ENCODE measurements around the gene FUS.
"Not testable (repeated sequence)": the region's sequence is repeated elsewhere in the genome, so short reads cannot be mapped to it uniquely, and the experiment has no call there.

FUS gene

GRCh38 chr16:31138621-31139578 is 41.0 kb upstream of the FUS start:
- Mint-ChIP-seq H3K27me3 (no peaks in the 10 kb centered on the region), H3K27ac (peak overlapping the region; percentile 48), H3K4me3 (no peak overlapping the region), H3K36me3 (ENCODE audit: low read depth) (peaks cover 27% of the 10 kb centered on the region), H3K4me1 (ENCODE audit: low read depth) (peaks cover 71% of the 10 kb centered on the region), H3K9me3 (no peaks in the 10 kb centered on the region)
- intact Hi-C loops (cut with micrococcal nuclease): no loop called here

- Mint-ChIP-seq H3K4me1 (ENCODE audit: low read depth) (peaks cover 61% of the 10 kb centered on the region), H3K4me3 (peak overlapping the region; percentile 65), H3K36me3 (ENCODE audit: low read depth) (peaks cover 44% of the 10 kb centered on the region), H3K27ac (peak overlapping the region; percentile 89)
- not testable (repeated sequence) for H3K27me3 Mint-ChIP-seq, H3K9me3 Mint-ChIP-seq
- intact Hi-C loops (cut with micrococcal nuclease): loop anchor here (5.0 kb wide), 1 partner anchor 34 kb away; the partner anchor contains the start of gene BCKDK
Observed at GRCh38 chr16:31141071-31141469, 38.9 kb upstream of the FUS start.

DNA sequence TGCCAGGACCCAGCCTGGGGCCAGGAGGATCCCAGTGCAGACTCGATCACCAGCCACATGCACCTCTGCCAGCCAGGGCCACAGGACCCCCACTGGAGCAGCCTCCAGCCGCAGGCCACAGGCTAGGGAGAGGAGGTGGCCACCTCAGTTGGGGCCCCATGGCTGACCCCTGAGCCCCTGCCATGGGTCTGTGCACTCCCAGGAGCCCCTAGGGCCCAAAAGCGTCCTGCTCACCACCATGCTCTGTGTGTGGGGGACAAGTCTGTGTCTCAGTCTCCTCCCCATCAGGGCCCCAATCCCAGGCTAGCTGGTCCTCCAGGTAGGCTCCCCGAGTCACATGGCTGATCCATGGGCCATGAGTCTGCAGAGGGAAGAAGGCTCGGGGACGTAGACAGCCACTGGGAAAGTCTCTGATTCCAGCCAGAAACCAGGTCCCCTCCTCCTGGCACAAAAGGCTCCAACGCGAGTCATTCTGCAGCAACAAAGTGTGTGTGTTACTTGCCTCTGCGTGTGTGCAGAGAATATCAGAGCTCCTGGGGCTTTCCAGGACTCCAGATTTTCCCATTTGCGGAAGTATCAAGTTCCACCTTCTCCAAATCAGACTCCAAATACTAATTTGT is 38.3 kb upstream of the FUS start:
- peaks cover 64% of the 10 kb centered on the region for H3K4me1 Mint-ChIP-seq (ENCODE audit: low read depth)
- no peaks in the 10 kb centered on the region for H3K9me3 Mint-ChIP-seq
- peaks cover 50% of the 10 kb centered on the region for H3K36me3 Mint-ChIP-seq (ENCODE audit: low read depth)
- peak overlapping the region; percentile 89 for H3K27ac Mint-ChIP-seq
- H3K4me3 Mint-ChIP-seq: peak overlapping the region; percentile 65
- intact Hi-C loops (cut with micrococcal nuclease): loop anchor here (1.0 to 5.0 kb wide), 3 partner anchors 23 to 67 kb away; partner anchors contain the start of genes BCKDK, ZNF646 and ZNF668
- no peaks in the 10 kb centered on the region for H3K27me3 Mint-ChIP-seq

GRCh38 chr16:31142109-31143010 is 37.6 kb upstream of the FUS start:
- intact Hi-C loops (cut with micrococcal nuclease): loop anchor here (1.0 to 5.0 kb wide), 3 partner anchors 24 to 68 kb away; partner anchors contain the start of genes BCKDK, ZNF646 and ZNF668
- H3K36me3 Mint-ChIP-seq (ENCODE audit: low read depth): peaks cover 53% of the 10 kb centered on the region
- peak overlapping the region; percentile 65 for H3K4me3 Mint-ChIP-seq
- peaks cover 66% of the 10 kb centered on the region for H3K4me1 Mint-ChIP-seq (ENCODE audit: low read depth)
- no peaks in the 10 kb centered on the region for H3K9me3 Mint-ChIP-seq
- peak overlapping the region; percentile 89 for H3K27ac Mint-ChIP-seq
- no peaks in the 10 kb centered on the region for H3K27me3 Mint-ChIP-seq

DNA sequence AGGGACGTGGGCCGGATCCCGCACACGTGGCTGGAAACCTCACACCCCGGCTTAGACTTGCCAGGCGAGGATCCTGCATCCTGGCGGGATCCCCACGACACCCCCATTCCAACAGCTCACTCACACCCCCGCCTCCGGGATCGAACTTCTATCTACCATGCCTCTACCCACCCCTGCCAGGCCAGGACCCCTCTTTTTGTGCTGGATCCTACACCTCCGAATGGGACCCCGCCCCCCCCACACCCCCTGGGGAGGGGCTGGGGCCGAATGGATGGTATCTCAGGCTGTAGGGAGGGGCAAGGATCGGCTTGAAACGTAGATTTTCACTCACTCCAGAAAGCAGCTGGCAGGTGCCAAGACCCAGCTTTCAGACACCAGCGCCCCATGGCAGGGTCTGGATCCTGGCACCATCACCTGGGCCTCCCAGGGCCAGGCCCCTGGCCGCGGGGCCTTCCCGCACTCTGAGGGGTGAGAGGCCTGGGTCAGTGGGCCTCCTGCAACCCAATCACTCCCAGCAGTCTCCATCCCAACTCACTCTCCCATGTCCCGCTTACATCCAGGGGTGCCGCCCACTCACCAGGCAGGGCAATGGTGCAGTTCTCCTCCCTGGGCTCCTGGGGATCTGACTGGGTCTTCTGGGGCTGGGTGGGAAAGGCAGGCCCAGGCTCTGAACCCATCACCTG is 36.8 kb upstream of the FUS start:
- Mint-ChIP-seq H3K4me1 (ENCODE audit: low read depth) (peaks cover 72% of the 10 kb centered on the region), H3K4me3 (peak overlapping the region; percentile 39), H3K9me3 (no peaks in the 10 kb centered on the region), H3K27me3 (no peaks in the 10 kb centered on the region), H3K27ac (peak overlapping the region; percentile 89), H3K36me3 (ENCODE audit: low read depth) (peaks cover 61% of the 10 kb centered on the region)
- intact Hi-C loops (cut with micrococcal nuclease): loop anchor here (5.0 kb wide), 1 partner anchor 36 kb away; the partner anchor contains the start of gene BCKDK

DNA sequence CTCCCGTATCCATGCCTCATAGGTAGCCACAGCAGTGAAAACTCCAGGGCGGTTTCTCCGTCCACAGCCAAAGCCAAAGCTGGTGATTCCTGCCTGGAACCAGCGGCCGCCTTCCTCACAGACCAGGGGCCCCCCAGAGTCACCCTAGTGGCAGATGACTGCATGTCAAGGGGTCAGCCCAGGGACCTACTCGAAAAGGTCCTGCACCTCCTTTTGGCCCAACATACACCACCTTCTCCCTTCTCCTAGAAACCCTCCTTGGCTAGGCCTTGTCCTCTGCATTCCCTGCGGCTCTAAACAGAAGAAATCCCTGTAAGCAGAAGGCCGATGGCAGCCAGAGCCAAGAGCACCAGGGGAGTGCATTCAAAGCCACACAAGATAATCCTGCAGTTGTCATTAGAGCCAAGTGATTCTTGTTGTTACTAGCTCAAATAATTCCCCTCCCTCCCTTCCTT is 36.2 kb upstream of the FUS start:
- no peaks in the 10 kb centered on the region for H3K27me3 Mint-ChIP-seq

GRCh38 chr16:31144418-31144817 is 35.5 kb upstream of the FUS start:
- peaks cover 62% of the 10 kb centered on the region for H3K36me3 Mint-ChIP-seq (ENCODE audit: low read depth)
- not testable (repeated sequence) for H3K9me3 Mint-ChIP-seq, H3K27me3 Mint-ChIP-seq, H3K4me3 Mint-ChIP-seq
- intact Hi-C loops (cut with micrococcal nuclease): loop anchor here (5.0 kb wide), 1 partner anchor 37 kb away; the partner anchor contains the start of gene BCKDK
- peaks cover 73% of the 10 kb centered on the region for H3K4me1 Mint-ChIP-seq (ENCODE audit: low read depth)
- H3K27ac Mint-ChIP-seq: peak overlapping the region; percentile 89

More for the DNA sequence above, 36.2 kb upstream of the FUS start:
- H3K27ac Mint-ChIP-seq: peak overlapping the region; percentile 89
- peaks cover 62% of the 10 kb centered on the region for H3K36me3 Mint-ChIP-seq (ENCODE audit: low read depth)
- intact Hi-C loops (cut with micrococcal nuclease): loop anchor here (5.0 kb wide), 1 partner anchor 36 kb away; the partner anchor contains the start of gene BCKDK
- peaks cover 72% of the 10 kb centered on the region for H3K4me1 Mint-ChIP-seq (ENCODE audit: low read depth)
- H3K4me3 Mint-ChIP-seq: peak overlapping the region; percentile 39
- H3K9me3 Mint-ChIP-seq: no peaks in the 10 kb centered on the region

DNA sequence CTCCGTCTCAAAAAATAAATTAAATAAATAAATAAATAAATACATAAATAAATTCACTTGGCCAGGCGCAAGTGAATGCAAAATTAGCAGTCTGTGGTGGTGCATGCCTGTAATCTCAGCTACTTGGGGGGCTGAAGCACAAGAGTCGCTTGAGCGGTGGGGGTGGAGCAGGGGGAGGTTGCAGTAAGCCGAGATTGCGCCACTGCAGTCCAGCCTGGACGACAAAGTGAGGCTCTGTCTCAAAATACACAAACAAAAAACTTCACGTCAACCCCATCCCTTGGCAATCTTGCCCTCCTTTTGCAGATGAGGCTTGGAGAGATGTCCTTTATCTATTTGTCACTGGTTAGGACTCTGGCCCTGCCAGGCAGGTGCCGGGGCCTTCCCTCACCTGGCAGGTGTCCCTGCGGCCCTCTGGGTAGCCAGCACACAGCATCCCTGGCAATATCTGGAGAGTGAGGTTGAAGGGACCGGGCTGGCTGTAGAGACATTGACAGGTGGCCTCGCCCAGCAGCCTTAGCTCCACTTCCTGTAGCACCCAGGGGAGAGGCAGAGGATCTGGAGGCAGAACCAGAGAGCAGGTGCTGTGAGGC is 34.4 kb upstream of the FUS start:
- H3K27ac Mint-ChIP-seq: no peak overlapping the region
- peaks cover 55% of the 10 kb centered on the region for H3K36me3 Mint-ChIP-seq (ENCODE audit: low read depth)
- no peaks in the 10 kb centered on the region for H3K27me3 Mint-ChIP-seq
- no peaks in the 10 kb centered on the region for H3K9me3 Mint-ChIP-seq
- H3K4me3 Mint-ChIP-seq: no peak overlapping the region
- H3K4me1 Mint-ChIP-seq (ENCODE audit: low read depth): peaks cover 77% of the 10 kb centered on the region
- intact Hi-C loops (cut with micrococcal nuclease): no loop called here

DNA sequence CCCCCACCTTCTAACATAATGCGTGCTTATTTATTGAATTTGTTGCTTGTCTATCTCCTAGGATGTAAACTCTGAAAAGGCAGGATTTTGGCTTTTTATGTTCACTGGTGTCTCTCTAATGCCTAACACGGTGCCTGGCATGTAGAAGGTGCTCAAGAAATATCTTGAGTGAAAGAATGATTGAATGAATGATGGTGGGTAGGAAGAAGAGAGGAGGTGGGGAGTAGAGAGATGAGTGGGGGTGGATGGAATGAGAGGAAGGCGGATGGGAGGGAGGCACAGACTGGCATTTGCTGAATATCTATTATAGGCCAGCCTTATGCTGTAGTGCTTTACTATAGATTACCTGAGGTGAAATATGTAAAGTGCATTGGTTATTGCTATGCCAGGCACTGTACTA is 32.4 kb upstream of the FUS start:
- H3K27ac Mint-ChIP-seq: peak overlapping the region; percentile 93
- peaks cover 43% of the 10 kb centered on the region for H3K36me3 Mint-ChIP-seq (ENCODE audit: low read depth)
- H3K27me3 Mint-ChIP-seq: no peaks in the 10 kb centered on the region
- H3K9me3 Mint-ChIP-seq: no peaks in the 10 kb centered on the region
- H3K4me3 Mint-ChIP-seq: no peak overlapping the region
- intact Hi-C loops (cut with micrococcal nuclease): no loop called here
- H3K4me1 Mint-ChIP-seq (ENCODE audit: low read depth): peaks cover 81% of the 10 kb centered on the region

GRCh38 chr16:31148281-31148728 is 31.6 kb upstream of the FUS start:
- H3K4me3 Mint-ChIP-seq: peak overlapping the region; percentile 56
- peaks cover 41% of the 10 kb centered on the region for H3K36me3 Mint-ChIP-seq (ENCODE audit: low read depth)
- peak overlapping the region; percentile 93 for H3K27ac Mint-ChIP-seq
- H3K27me3 Mint-ChIP-seq: no peaks in the 10 kb centered on the region
- intact Hi-C loops (cut with micrococcal nuclease): no loop called here
- H3K4me1 Mint-ChIP-seq (ENCODE audit: low read depth): peaks cover 78% of the 10 kb centered on the region
- no peaks in the 10 kb centered on the region for H3K9me3 Mint-ChIP-seq

DNA sequence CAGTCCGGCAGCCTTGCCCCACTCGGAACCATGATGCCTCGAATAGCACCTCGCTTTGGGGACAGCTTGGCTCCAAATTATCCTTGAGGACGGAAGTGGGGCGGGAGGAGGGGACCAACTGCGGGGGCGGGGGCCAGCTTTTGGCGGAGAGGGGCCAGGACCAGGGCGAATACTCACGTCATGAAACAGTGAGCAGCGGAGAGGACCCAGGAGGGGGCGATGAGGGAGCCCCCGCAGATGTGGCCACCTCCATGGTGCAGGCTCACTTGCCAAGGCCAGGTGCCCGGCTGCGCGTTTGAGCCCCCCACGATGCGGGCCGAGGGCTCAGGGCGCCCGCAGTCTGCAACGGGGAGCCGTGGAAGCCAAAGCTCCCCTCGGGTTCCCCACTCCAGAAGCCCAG is 31.0 kb upstream of the FUS start:
- H3K27me3 Mint-ChIP-seq: no peaks in the 10 kb centered on the region
- H3K9me3 Mint-ChIP-seq: no peaks in the 10 kb centered on the region
- H3K4me3 Mint-ChIP-seq: peak overlapping the region; percentile 77
- intact Hi-C loops (cut with micrococcal nuclease): no loop called here
- H3K27ac Mint-ChIP-seq: peak overlapping the region; percentile 93
- H3K4me1 Mint-ChIP-seq (ENCODE audit: low read depth): peaks cover 72% of the 10 kb centered on the region
- H3K36me3 Mint-ChIP-seq (ENCODE audit: low read depth): peaks cover 35% of the 10 kb centered on the region

DNA sequence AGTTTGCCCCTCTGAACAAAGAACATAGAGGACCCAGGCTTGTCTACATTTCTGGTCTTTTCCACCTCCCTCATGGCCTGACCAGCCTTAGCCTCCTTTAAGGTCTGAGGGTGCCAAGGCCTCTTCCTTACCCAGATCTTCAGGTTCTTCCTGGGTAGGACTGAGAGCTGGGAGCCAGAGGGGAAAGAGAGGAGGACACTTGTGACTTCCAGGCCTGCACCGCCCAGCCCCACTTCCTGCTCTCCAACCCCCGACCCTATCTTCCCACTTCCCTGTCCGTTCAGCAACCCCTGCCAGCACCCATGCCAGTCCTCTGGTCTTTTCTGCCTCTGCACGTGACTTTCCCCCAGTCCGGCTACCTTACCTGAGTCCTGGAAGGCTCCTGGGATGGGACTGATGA is 30.6 kb upstream of the FUS start:
- H3K27me3 Mint-ChIP-seq: no peaks in the 10 kb centered on the region
- peaks cover 31% of the 10 kb centered on the region for H3K36me3 Mint-ChIP-seq (ENCODE audit: low read depth)
- intact Hi-C loops (cut with micrococcal nuclease): no loop called here
- no peaks in the 10 kb centered on the region for H3K9me3 Mint-ChIP-seq
- peak overlapping the region; percentile 77 for H3K4me3 Mint-ChIP-seq
- peak overlapping the region; percentile 93 for H3K27ac Mint-ChIP-seq
- peaks cover 68% of the 10 kb centered on the region for H3K4me1 Mint-ChIP-seq (ENCODE audit: low read depth)

All from dendritic cell treated with granulocyte-macrophage colony-stimulating factor and Interleukin-4, amounts not matched to agents 40 ng/mL and 50 ng/mL, for 4 days (primary cell).